IMR-90 (cell line): Measurements from ENCODE around the gene UST. TPM values are rescaled to one million over a fixed set of nuclear protein-coding genes. Genes with fewer than 3 reads are reported as not detected.

Experiments
- ATAC-seq: fragments of 200-7000 bp; cut with Tn5 transposase; 2 replicates; pipeline ENCODE4 v1.9.1; 2020; ENCODE audit warnings: low read depth, mild to moderate bottlenecking, moderate library complexity
- BruUV-seq: library from RNA; stranded (reverse); fragments of 400-500 nt; replicated peaks from 2 replicates; lab custom pipeline; 2021; lab: Mats Ljungman, UMichigan
- CTCF ChIA-PET: fragments of 300-600 bp; formaldehyde crosslinking; extraction: SDS; loops from one replicate; lab custom pipeline; 2021; ENCODE audit warnings: antibody characterized with exemption; lab: Yijun Ruan, JAX
- POLR2A ChIA-PET: fragments of 300-600 bp; sonication (Branson Sonifier 250); formaldehyde crosslinking; loops from one replicate; lab custom pipeline; 2022; ENCODE audit warnings: antibody characterized with exemption; ENCODE audit not compliant: unreplicated experiment; lab: Charles Lee
- DNase-seq: peaks from one replicate; pipeline ENCODE4 v3.0.0; 2013
- H2AFZ ChIP-seq: replicated peaks from 2 replicates; pipeline ENCODE3; 2013; ENCODE audit warnings: low read length, mild to moderate bottlenecking; ENCODE audit not compliant: poor library complexity
- H2AK5ac ChIP-seq: 2 replicates; pipeline ENCODE4 v1.6.1; 2013; ENCODE audit warnings: low read depth, low read length, inconsistent platforms
- H2AK9ac ChIP-seq: replicated peaks from 2 replicates; pipeline ENCODE3; 2013; ENCODE audit warnings: mild to moderate bottlenecking, low read depth, low read length, moderate library complexity; ENCODE audit not compliant: poor library complexity
- H2BK120ac ChIP-seq: 2 replicates; pipeline ENCODE4 v1.6.1; 2013; ENCODE audit warnings: low read depth, low read length, inconsistent platforms
- H2BK15ac ChIP-seq: 3 replicates; pipeline ENCODE4 v1.6.1; 2013; ENCODE audit warnings: low read depth, low read length, inconsistent platforms
- H2BK20ac ChIP-seq: 2 replicates; pipeline ENCODE4 v1.6.1; 2013; ENCODE audit warnings: low read depth, mild to moderate bottlenecking, inconsistent platforms, low read length, moderate library complexity
- H2BK5ac ChIP-seq: 2 replicates; pipeline ENCODE4 v1.6.1; 2013; ENCODE audit warnings: mild to moderate bottlenecking, low read depth, low read length, inconsistent platforms; ENCODE audit not compliant: poor library complexity, severe bottlenecking
- H3K14ac ChIP-seq: replicated peaks from 2 replicates; pipeline ENCODE4 v1.6.1; 2013; ENCODE audit warnings: low read depth, low read length, inconsistent platforms
- H3K18ac ChIP-seq: 2 replicates; pipeline ENCODE4 v1.6.1; 2013; ENCODE audit warnings: low read depth, low read length, control low read depth
- H3K23ac ChIP-seq: 2 replicates; pipeline ENCODE4 v1.6.1; 2013; ENCODE audit warnings: low read depth, low read length, inconsistent platforms
- H3K27ac ChIP-seq: 2 replicates; pipeline ENCODE4 v1.5.1; 2013; ENCODE audit warnings: mild to moderate bottlenecking, control low read depth, low read length; ENCODE audit not compliant: insufficient read depth
- H3K27me3 ChIP-seq: 2 replicates; pipeline ENCODE4 v1.6.1; 2013; ENCODE audit warnings: low read length; ENCODE audit not compliant: control insufficient read depth, insufficient read depth
- H3K36me3 ChIP-seq: 2 replicates; pipeline ENCODE4 v1.6.1; 2013; ENCODE audit warnings: low read length, mixed read lengths; ENCODE audit not compliant: control insufficient read depth, insufficient read depth
- H3K4ac ChIP-seq: 2 replicates; pipeline ENCODE4 v1.6.1; 2013; ENCODE audit warnings: low read depth, low read length, inconsistent platforms
- H3K4me1 ChIP-seq: 2 replicates; pipeline ENCODE4 v1.6.1; 2013; ENCODE audit warnings: low read length, mixed read lengths; ENCODE audit not compliant: control insufficient read depth, insufficient read depth
- H3K4me2 ChIP-seq: 2 replicates; pipeline ENCODE4 v1.6.1; 2013; ENCODE audit warnings: low read depth, mild to moderate bottlenecking, control low read depth, low read length, moderate library complexity
- H3K4me3 ChIP-seq: 2 replicates; pipeline ENCODE4 v1.5.1; 2013; ENCODE audit warnings: low read depth, mild to moderate bottlenecking, control low read depth, low read length, moderate library complexity; ENCODE audit not compliant: insufficient read depth
- H3K56ac ChIP-seq: 2 replicates; pipeline ENCODE4 v1.6.1; 2013; ENCODE audit warnings: low read length, inconsistent platforms; ENCODE audit not compliant: insufficient read depth; ENCODE audit errors: extremely low read depth
- H3K79me1 ChIP-seq, 2 experiments: 2 replicates each; pipeline ENCODE4 v1.6.1; 2013; ENCODE audit warnings: low read length in 2 of 2, inconsistent platforms in 1 of 2, low read depth in 1 of 2
- H3K9ac ChIP-seq: 2 replicates; pipeline ENCODE4 v1.6.1; 2013; ENCODE audit warnings: low read depth, low read length, control low read depth
- H3K9me1 ChIP-seq: 2 replicates; pipeline ENCODE4 v1.6.1; 2013; ENCODE audit warnings: low read length, inconsistent platforms; ENCODE audit not compliant: insufficient read depth
- H3K9me3 ChIP-seq: 2 replicates; pipeline ENCODE4 v1.6.1; 2013; ENCODE audit warnings: low read length; ENCODE audit not compliant: control insufficient read depth, insufficient read depth
- H4K20me1 ChIP-seq: 2 replicates; pipeline ENCODE4 v1.6.1; 2013; ENCODE audit warnings: low read length, inconsistent platforms; ENCODE audit not compliant: insufficient read depth
- H4K5ac ChIP-seq: 2 replicates; pipeline ENCODE4 v1.6.1; 2013; ENCODE audit warnings: mild to moderate bottlenecking, low read depth, low read length, control low read depth
- H4K8ac ChIP-seq, 2 experiments: 2 replicates each; pipeline ENCODE4 v1.6.1; 2013; ENCODE audit warnings: low read depth in 2 of 2, low read length in 2 of 2, control low read depth in 1 of 2, inconsistent platforms in 1 of 2
- H4K91ac ChIP-seq: 2 replicates; pipeline ENCODE4 v1.6.1; 2013; ENCODE audit warnings: low read depth, low read length, inconsistent platforms; ENCODE audit not compliant: insufficient read depth
- POLR2A ChIP-seq: IDR thresholded peaks from 2 replicates; pipeline ENCODE4 v1.6.1; 2012; ENCODE audit warnings: mild to moderate bottlenecking, low read depth, low read length
- RAD21 ChIP-seq: IDR thresholded peaks from 2 replicates; pipeline ENCODE4 v1.6.1; 2012; ENCODE audit warnings: low read length, improper control_type of control experiment
- WGBS, 2 experiments: methylation state at CpG; one replicate each; pipeline versions ENCODE4 v1.1.5 to v1.1.7; 2013; ENCODE audit warnings: missing lambda C conversion rate in 2 of 2; ENCODE audit not compliant: insufficient read length in 1 of 2; ENCODE audit errors: extremely low coverage in 2 of 2; 5-methylcytosine and 5-hydroxymethylcytosine counted together
- dilution Hi-C: fragments of 300-500 bp; cut with HindIII; formaldehyde crosslinking; loops from one replicate; pipeline ENCODE4 v1.14.3; 2018; ENCODE audit warnings: low sequenced_read_pairs; ENCODE audit not compliant: unreplicated experiment
- in situ Hi-C: fragments of 300-500 bp; cut with MboI; formaldehyde crosslinking; loops from 3 replicates; pipeline ENCODE4 v1.14.3; 2019; ENCODE audit warnings: low sequenced_read_pairs, inconsistent platforms, mixed read lengths
- intact Hi-C: fragments of 100-400 bp; cut with micrococcal nuclease; formaldehyde crosslinking; loops from 2 replicates; pipeline ENCODE4 v1.10.0; 2022
- polyA plus RNA-seq, 3 experiments: library from polyadenylated mRNA; depleted of rRNA; stranded (reverse); fragments of >200 nt; gene quantifications; 2 replicates each; pipeline ENCODE4 v1.2.3, GENCODE V29; 2012; ENCODE audit warnings: low replicate concordance in 1 of 3
- total RNA-seq: library from RNA; depleted of rRNA; stranded (reverse); fragments of >200 nt; gene quantifications from 2 replicates; pipeline ENCODE4 v1.2.3, GENCODE V29; 2012

The UST gene
- total and polyA plus RNA-seq, 2 of the 4 experiments (the other 2 are of a cell fraction) = 7.7 to 13.8 TPM

- Histone ChIP-seq H3K9me3 (peaks cover 2% of the 10 kb centered on the region; the same call in 1 of the 2 replicates), H3K9me1 (no peaks in the 10 kb centered on the region; the same call in 1 of the 2 replicates), H3K18ac (no peak overlapping the region), H3K27me3 (no peaks in the 10 kb centered on the region), H3K27ac (no peak overlapping the region), H3K4me1 (peaks cover 2% of the 10 kb centered on the region; the same call in 1 of the 2 replicates), H2AK9ac (no peak overlapping the region), H3K4me3 (no peak overlapping the region), H2AFZ (no peak overlapping the region), H3K4ac (no peak overlapping the region), H3K36me3 (no peaks in the 10 kb centered on the region), H4K8ac (no peak overlapping the region), H2BK5ac (no peak overlapping the region), H4K91ac (no peak overlapping the region), H3K9ac (no peak overlapping the region), H2BK20ac (no peak overlapping the region), H2BK120ac (no peak overlapping the region), H3K79me1 (peaks cover 22 to 29% of the 10 kb centered on the region in 2 experiments), H2BK15ac (no peak overlapping the region), H3K14ac (no peak overlapping the region), H3K56ac (no peak overlapping the region), H3K4me2 (no peak overlapping the region), H2AK5ac (no peak overlapping the region), H4K5ac (no peak overlapping the region), H3K23ac (no peak overlapping the region), H4K20me1 (no peaks in the 10 kb centered on the region)
- ChIA-PET CTCF (no interaction called here), POLR2A (no interaction called here)
- BruUV-seq = no TSS peak
- ATAC-seq (no peak), DNase-seq (no peak)
- no peak for TF ChIP-seq POLR2A
- no peak for TF ChIP-seq RAD21
- intact Hi-C loops (no loop called here), in situ Hi-C loops (no loop called here), dilution Hi-C loops (no loop called here)
- WGBS, 2 experiments = 100% methylated on average over 1 of the region's 2 CpGs; no CpG with 5 or more reads in 1 of the 2 experiments
Observed at GRCh38 chr6:148814869-148815268, 68.0 kb downstream of the UST start.
